Measurements from ENCODE around the gene SLC35F1.
"Not testable (repeated sequence)": the region's sequence is repeated elsewhere in the genome, so short reads cannot be mapped to it uniquely, and the experiment has no call there.

The SLC35F1 gene

DNA sequence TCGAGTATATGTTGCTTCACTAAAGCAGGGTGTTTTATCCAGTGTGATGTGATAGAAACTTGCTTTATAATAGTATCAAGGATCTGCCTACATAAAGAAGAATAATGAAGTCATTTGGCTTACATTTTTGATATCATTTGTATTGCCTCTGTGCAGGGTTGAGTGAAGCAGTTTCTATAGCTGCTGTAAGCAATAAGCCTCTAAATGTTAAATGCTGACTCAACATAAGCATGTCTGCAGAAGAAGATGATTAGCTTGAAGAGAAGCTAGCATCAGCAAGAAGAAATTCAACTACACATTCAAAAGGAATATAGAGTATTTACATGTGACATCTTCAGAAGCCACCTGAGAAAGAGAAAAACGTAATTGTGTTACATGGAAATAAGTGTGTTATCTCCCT, 17.6 kb downstream of the SLC35F1 start:
- DNase-seq (ENCODE audit: low read depth in 2 of 2, low spot score in 1 of 2), result no peak

DNA sequence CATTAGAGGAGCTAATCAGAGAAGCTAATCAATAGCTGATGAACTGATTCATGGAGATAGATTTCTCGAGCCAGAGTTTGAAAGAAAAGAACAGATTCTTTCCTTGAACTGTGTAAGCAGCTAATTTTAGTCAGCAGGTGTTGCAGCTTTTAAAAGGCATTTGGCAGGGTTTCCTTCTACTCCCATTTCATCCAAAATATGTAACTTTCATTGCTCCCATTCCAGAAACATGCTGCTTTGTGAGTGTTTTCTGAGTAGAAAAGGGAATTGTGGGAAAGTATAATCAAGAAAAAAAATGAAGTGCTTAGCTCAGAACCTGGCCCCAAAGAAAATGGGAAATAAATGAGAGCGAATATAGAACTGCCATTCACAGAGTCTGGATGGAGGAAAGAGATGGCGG, 20.8 kb downstream of the SLC35F1 start:
- DNase-seq (ENCODE audit: low read depth in 2 of 2, low spot score in 1 of 2), result no peak

DNA sequence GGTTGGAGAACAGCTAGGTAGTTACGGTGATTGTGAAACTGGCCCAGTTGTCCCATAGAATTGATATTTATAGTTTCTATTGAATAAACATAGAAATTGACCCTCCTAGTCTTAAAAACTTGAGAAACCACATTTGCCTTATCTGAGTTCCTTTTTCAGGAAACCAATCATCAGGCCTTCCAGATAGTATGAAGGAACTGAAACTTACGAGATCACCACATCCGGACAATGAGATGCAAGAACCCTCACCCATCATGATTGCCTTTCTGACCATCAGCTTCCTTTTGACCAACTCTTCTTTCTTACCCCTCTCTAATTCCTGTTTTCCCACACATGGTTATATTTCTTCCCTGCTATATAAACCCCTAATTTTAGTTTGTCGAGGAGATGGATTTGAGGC, 21.8 kb downstream of the SLC35F1 start:
- DNase-seq (ENCODE audit: low read depth in 2 of 2, low spot score in 1 of 2), result no peak

DNA sequence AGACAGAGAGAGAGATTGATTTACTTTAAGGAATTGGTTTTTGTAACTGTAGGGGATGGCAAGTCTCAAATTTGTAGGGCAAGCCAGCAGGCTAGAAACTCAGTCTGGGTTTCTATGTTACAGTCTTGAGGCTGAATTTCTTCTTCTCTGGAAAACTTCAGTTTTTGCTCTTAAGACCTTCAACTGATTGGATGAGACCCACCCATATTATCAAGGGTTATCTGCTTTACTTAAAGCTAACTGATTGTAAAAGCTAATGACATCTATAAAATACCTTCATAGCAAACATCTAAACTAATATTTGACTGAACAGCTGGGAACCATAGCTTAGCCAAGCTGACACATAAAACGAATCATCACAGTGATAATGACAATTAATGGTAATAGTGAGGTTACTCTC, 22.4 kb downstream of the SLC35F1 start:
- no peak for DNase-seq (ENCODE audit: low read depth in 2 of 2, low spot score in 1 of 2)

DNA sequence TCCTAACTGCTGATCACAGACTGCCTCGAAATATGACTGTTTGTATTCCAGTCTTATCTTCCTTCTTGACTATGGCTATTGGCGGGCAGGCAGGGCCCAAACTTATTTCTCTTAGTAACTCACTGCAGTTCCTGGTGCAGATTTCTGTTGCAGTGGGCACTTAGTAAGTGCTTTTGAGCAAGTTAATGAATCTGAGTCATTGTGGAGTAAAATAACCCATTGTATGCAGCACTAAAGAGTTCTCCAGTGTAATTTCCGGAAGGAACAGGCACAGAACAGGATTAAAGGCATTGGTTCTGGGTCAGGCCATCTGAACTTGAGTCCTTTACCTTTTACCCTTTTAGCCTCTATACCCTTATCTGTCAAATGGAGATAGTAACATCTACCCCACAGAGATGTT, 23.6 kb downstream of the SLC35F1 start:
- DNase-seq (ENCODE audit: low read depth in 2 of 2, low spot score in 1 of 2), result no peak

DNA sequence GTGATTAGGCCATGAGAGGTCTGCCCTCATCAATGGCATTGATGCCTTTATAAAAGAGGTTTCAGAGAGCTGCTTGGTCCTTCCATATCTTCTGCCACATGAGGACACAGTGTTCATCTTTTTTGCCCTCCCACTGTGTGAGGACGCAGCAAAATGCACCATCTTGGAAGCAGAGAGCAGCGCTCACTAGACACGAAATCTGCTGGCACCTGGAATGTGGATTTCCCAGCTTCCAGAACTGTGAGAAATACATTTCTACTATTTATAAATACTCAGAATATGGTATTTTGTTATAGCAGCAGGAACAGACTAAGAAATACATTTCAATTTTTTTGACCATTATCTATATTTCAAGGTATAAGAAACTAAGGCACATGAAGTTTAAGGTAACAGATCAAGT, 24.9 kb downstream of the SLC35F1 start:
- no peak for DNase-seq (ENCODE audit: low read depth in 2 of 2, low spot score in 1 of 2)

DNA sequence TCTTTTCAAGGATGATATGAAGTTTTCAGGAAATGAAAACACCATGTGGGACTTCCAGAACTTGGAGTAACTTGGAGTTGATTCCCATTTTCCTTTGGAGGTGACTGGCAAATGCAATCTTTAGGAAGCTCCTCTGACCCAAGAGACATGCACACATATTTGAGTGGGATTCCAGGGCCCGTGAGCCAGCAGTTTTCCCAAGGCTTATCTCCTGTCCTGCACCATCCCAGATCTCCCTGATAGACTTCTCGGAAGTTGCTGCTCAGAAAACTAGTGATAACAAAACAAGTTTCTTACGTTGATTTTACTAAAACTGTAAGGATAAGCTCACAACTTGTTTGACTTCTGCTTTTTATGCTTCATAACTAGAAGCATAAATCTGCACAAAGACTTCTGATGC, 25.6 kb downstream of the SLC35F1 start:
- DNase-seq (ENCODE audit: low read depth in 2 of 2, low spot score in 1 of 2), result no peak

DNA sequence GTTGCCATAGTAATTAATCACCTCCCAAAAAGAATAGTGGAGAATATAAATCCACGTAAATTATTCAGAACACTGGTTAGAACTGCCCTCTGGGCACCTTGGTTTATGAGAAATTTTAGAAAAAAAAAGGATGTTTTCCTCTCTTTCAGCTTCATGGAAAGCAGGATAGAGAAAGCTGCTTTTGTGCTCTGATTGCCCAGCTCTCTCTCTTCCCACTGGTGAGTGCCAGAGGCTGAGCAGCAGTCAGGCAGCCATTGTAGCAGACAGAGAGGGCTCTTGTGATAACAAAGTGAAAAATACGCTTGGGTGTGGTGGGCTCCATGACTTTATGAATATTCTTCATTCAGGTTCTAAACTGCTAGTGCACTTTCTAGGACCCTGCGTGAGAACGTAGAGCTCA, 26.4 kb downstream of the SLC35F1 start:
- DNase-seq (ENCODE audit: low read depth in 2 of 2, low spot score in 1 of 2), result no peak

DNA sequence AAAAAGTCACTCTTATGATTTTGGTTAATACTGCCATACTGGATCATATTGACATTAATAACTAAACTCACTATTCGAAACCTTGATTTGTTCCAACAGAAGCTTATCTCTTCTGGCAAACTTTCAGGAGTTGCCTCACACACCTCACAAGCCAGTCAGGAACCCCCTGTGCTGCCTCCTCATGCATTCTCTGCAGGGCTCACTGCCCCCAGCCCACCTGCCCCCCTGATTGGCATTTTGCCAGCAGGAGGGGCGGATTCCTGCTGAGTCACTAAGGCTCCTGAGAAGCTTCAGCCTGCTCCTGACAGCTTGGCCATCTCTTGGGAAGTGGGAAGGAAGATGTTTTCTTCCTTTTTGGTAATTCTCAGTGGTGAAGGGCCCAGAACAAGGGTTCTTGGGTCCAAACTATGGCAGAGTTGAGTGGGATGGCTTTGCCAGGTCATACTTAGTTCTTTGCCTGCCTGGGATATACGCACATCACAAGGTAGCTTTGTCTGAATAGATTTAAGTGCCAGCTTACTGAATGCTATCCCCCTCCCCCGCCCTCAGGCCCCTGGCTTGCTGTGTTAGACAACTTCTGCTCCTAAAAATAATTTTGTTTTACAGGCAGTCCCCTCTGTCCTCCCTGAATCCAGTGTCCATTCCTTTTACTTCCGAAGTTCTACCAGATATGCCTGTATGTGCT, 31.4 kb downstream of the SLC35F1 start:
- DNase-seq (ENCODE audit: low read depth in 2 of 2, low spot score in 1 of 2), result no peak

DNA sequence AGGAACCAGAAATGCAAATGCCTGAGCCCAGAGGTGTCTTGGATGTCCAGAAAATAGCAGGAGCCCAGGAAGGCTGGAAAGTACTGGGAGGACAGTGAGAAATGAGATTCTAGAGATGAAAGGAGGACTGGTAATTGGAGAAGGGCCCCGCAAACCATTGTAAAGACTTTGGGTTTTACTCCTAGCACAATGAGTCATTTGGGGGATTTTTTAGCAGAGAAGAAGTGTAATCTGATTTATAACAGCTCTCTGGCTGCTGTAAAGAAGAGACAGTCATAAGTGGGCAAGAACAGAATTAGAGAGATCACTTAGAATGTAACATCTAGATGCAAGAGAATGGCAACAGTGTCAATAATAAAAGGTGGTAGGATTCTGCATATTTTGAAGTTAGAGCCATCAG, 40.2 kb downstream of the SLC35F1 start:
- DNase-seq (ENCODE audit: low read depth in 2 of 2, low spot score in 1 of 2), result no peak

DNA sequence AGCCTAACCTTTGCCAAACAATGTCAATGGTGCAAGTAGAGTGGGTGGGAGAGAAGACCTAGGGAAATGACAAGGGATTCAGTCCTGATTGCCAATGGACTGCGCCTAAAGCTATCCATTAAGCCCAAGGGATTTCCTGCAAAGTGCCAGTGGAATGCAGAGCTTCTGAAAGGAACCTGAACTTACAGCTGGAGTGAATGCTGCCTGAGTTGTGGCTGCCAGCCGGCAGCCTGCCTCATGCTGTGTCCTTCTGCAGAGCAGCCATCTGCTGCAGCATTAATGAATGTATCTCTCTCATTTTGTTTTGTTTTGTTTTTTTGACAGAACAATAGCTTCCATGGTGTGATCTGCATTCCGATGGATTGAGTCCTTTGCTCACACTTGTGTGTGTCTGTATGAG, 44.7 kb downstream of the SLC35F1 start:
- no peak for DNase-seq (ENCODE audit: low read depth in 2 of 2, low spot score in 1 of 2)

DNA sequence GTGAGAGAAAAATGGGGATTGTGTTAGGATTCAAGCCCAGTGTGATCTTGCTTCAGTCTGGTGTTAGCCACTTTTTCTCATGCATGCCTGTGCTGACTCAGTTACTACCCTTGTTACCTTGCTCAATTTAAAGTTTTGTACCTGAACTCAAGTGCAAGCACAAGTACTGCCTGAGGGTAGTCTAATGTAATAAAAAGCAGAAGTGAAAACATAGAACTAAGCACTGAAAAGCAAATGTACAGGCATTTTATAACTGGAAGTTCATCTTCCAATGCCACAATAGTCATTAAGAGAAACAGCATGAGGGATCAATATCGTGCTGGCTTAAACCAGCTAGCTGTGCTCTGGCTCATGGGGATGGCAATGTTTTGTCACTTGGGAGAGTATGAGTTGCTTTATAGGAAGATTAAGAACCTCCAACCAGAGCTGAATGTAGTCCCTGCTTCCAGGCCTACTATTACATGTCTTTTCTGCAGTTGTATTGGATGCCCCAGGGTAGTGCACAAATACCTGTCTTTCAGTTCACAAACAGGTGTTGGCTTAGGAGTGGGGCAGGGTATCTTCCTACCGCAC, 48.7 kb downstream of the SLC35F1 start:
- no peak for DNase-seq (ENCODE audit: low read depth in 2 of 2, low spot score in 1 of 2)

DNA sequence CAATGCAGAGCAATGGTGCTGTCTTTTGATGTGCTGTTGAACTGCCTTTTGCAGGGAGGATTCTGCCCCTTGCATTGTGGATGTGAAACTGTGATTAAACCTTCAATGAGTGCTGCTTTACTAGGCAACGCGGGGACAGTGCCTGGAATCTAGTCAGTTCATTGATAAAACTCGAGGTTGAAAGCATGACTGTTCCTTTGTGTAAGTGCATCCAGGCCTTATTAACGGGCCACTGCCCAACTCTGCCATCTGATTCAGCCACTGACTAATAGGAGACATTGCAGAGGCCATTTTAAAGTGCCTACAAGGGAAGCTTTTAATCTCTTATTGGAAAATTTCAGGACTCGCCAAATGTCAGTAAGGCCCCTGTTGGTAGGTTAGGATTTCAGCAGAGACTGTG, 49.3 kb downstream of the SLC35F1 start:
- no peak for DNase-seq (ENCODE audit: low read depth in 2 of 2, low spot score in 1 of 2)

DNA sequence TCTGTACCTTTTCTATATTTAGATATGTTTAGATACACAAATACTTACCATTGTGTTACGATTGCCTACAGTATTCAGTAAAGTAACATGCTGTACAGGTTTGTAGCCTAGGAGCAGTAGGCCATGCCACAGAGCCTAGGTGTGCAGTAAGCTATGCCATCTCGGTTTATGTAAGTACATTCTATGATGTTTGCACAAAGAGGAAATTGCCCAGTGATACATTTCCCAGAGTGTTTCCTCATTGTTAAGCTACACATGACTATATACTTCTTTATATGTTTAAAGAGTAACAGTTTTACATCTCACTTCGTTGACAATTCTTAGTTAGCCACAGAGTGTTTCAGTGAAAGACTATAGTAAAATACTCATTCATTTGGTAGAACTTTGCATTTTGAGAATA, 51.5 kb downstream of the SLC35F1 start:
- DNase-seq (ENCODE audit: low read depth in 2 of 2, low spot score in 1 of 2), result no peak

DNA sequence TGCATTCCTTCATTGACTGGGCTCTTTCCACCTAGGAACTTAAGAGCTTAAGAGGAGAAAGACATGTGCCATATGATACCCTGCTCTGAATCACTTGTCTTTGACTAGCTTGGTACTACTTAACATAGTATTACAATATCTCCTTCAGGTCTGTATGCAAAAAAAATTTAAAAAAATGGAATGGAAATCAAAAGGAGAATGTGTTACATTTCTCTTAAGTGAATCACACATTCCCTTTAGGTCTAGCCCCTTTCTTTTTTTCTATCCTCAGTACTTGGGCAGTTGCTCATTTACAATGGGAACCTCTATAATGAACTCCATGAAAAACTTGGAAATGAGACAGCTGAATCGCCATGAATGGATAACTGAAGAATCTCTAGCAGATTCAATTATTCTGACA, 53.8 kb downstream of the SLC35F1 start:
- DNase-seq (ENCODE audit: low read depth in 2 of 2, low spot score in 1 of 2), result no peak

DNA sequence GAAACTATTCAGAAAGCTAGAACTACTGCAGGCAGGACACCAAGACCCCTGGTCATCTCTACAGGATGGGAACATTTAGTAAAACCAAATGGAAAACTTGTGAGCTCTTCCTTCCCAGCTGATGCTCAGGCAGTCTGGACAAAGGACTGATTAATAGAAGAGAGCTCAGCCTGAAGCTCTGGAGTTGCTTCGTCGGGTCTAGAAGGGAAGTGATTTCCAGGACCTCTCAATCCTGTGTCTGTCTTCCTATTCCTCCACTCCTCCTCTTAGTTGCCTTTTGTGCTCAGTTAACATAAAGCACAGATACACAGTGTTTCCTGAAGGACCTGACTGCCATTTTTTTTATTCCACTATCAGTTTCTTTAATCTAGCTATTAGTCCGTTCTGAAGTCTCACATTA, 54.2 kb downstream of the SLC35F1 start:
- DNase-seq (ENCODE audit: low read depth in 2 of 2, low spot score in 1 of 2), result no peak

DNA sequence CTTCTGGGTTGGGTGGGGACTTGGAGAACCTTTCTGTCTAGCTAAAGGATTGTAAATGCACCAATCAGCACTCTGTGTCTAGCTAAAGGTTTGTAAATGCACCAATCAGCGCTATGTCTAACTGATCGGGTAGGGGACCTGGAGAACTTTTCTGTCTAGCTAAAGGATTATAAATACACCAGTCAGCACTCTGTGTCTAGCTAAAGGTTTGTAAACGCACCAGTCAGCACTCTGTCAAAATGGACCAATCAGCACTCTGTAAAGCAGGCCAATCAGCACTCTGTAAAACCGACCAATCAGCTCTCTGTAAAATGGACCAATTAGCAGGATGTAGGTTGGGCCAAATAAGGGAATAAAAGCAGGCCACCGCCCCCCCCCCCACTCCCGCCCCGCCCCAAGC, 58.7 kb downstream of the SLC35F1 start:
- not testable (repeated sequence) for DNase-seq (ENCODE audit: low read depth in 2 of 2, low spot score in 1 of 2)

DNA sequence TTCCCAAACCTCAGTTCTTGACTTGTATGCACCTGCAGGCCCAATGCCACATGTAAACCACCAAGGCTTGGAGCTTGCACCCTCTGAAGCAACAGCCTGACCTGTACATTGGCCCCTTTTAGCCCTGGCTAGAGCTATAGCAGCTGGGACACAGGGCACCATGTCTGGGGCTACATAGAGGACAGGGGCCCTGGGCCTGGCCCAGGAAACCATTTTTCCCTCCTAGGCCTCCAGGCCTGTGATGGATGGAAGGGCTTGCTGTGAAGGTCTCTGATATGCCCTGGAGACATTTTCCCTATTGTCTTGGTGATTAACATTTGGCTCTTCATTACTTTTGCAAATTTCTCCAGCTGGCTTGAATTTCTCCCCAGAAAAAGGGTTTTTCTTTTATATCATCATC, 64.6 kb downstream of the SLC35F1 start:
- no peak for DNase-seq (ENCODE audit: low read depth in 2 of 2, low spot score in 1 of 2)

DNA sequence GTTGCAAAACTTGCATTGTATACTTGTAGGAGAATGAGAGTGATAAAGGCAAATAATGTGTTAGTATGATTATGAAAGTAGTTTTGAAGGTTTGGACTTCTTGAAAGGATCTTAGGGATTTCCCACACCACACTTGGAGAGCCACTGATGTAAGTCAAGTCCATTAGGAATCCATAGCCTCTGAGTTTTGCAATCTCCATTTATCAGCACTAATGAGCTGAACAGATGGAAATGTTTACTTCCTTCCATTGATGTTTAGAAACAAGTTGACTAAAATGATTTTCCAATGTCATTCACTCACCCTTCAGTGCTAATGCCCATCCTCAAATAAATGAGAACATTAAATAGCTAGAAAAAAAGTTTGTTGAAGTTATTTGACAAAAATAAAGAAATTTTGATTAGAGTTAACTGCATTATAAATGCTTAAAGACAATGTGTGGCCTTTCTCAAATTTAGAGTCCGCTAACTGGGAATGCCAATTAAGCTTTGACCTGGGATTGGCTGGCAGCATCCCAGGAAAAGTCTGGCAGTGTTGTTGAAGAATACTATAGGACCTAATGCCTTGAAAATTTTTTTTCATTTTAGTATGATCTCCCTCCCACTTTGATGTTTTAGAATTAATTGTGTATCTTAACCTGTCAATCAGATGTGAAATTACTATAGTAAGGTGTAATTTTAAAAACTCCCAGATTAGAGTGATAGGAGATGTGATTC, 68.0 kb downstream of the SLC35F1 start:
- DNase-seq (ENCODE audit: low read depth in 2 of 2, low spot score in 1 of 2), result no peak

DNA sequence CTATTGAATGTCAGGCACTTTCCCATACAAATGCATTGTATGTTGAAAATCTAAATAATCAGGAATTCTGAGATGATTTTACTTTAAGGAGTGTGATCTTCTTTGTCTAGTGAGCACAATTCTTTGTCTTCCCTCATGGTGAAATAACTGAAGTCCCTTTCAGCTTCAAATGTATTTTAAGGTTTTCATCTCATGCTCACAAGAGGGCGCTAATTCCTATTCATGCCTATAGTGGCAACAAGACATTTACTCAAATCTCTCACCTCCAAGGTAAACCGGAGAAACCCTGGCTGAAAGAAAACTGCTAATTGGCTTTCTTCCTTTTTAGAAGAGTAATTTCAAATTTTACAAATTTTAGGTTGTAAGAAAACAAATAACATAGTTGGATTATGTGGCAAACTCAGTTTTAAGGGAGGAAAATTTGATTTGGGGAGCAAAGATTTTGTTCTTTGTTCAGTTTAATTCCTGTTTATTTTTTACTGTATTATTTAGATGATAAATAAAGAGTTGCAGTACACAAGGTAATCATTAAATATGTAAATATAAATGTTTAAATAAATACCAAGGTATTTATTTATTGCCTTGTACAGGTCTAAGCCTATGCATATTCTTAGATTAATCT, 69.1 kb downstream of the SLC35F1 start:
- DNase-seq (ENCODE audit: low read depth in 2 of 2, low spot score in 1 of 2), result no peak

DNA sequence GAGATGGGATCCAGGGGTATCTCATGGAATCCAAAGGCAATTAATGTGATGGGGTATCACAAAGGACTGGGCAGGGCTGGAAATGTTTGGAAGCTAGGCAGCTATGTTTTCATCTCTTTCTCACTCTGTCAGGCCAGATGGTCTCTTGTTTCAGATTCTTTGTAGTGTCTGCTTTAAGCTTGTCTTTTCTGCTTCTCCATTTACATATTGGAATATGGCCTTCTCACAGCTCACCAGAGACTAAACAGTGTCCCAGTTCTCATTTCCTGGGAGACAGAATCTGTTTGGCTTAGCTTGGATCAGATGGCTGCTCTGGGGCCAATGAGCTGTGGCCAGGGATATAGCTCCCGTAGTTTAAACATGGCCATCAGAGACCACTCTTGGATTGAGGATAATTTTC, 78.9 kb downstream of the SLC35F1 start:
- DNase-seq (ENCODE audit: low read depth in 2 of 2, low spot score in 1 of 2), result no peak

DNA sequence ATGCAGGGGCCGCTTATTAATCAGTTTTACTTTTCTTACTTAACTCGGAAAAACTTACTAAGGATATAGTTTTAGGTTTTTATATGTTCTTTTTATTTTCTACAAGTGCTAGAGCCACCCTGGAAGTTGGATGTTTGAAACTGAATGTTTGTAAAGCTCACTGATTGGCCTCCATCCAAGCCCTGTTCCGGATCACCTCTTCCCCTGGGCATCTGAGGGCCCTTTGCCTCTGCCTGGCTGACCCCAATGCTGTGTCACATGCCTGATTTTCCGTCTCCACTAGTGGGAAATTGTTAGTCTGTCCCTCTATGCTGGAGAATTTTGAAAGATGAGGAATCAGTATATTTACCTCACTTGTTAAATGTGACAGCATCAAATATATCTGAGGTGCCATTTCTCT, 79.3 kb downstream of the SLC35F1 start:
- no peak for DNase-seq (ENCODE audit: low read depth in 2 of 2, low spot score in 1 of 2)

Data from stimulated activated CD8-positive, alpha-beta memory T cell treated with anti-CD3 and anti-CD28 coated beads, Interleukin-4, amount 100 ng/mL, for 4 hours (primary cell).